GM19351 (cell line): ENCODE measurements around the gene EZH2.

Source experiments
- ATAC-seq: cut with Tn5 transposase; IDR thresholded peaks from one replicate; pipeline ENCODE4 v1.9.1; 2021; ENCODE audit warnings: mild to moderate bottlenecking, moderate library complexity; ENCODE audit not compliant: unreplicated experiment

The EZH2 gene

GRCh38 chr7:148858489-148858888, 25.6 kb downstream of the EZH2 start:
- ATAC-seq = no peak

GRCh38 chr7:148856891-148857290, 27.2 kb downstream of the EZH2 start:
- ATAC-seq = peak; percentile 54

- peak; percentile 1 for ATAC-seq
These were observed 27.6 kb downstream of the EZH2 start for GRCh38 chr7:148856578-148856881.

GRCh38 chr7:148854983-148855382, 29.1 kb downstream of the EZH2 start:
- ATAC-seq = no peak

GRCh38 chr7:148852272-148852671, 31.8 kb downstream of the EZH2 start:
- no peak for ATAC-seq

GRCh38 chr7:148850564-148850963, 33.5 kb downstream of the EZH2 start:
- ATAC-seq = no peak

- ATAC-seq = no peak
These were observed 34.5 kb downstream of the EZH2 start for GRCh38 chr7:148849393-148850098.

- ATAC-seq = no peak
These were observed 36.0 kb downstream of the EZH2 start for GRCh38 chr7:148847815-148848734.

GRCh38 chr7:148838905-148839304, 45.2 kb downstream of the EZH2 start:
- no peak for ATAC-seq

GRCh38 chr7:148835854-148836253, 48.2 kb downstream of the EZH2 start:
- no peak for ATAC-seq

GRCh38 chr7:148834605-148835004, 49.5 kb downstream of the EZH2 start:
- ATAC-seq = no peak

- ATAC-seq = no peak
These were observed 52.3 kb downstream of the EZH2 start for GRCh38 chr7:148831782-148832181.

GRCh38 chr7:148830897-148831692, 53.0 kb downstream of the EZH2 start:
- no peak for ATAC-seq

- ATAC-seq = no peak
These were observed 55.1 kb downstream of the EZH2 start for GRCh38 chr7:148828965-148829364.

GRCh38 chr7:148825338-148825737, 58.8 kb downstream of the EZH2 start:
- ATAC-seq = no peak

- no peak for ATAC-seq
These were observed 59.2 kb downstream of the EZH2 start for GRCh38 chr7:148824864-148825263.

GRCh38 chr7:148821422-148821821, 62.7 kb downstream of the EZH2 start:
- no peak for ATAC-seq

- ATAC-seq = no peak
These were observed 64.3 kb downstream of the EZH2 start for GRCh38 chr7:148819697-148820360.

- no peak for ATAC-seq
These were observed 68.5 kb downstream of the EZH2 start for GRCh38 chr7:148815612-148816011.

- no peak for ATAC-seq
These were observed 69.0 kb downstream of the EZH2 start for GRCh38 chr7:148814922-148815559.
